Measurements from ENCODE around the gene CIB2.
"Not testable (repeated sequence)": the region's sequence is repeated elsewhere in the genome, so short reads cannot be mapped to it uniquely, and the experiment has no call there.

Gene CIB2

DNA sequence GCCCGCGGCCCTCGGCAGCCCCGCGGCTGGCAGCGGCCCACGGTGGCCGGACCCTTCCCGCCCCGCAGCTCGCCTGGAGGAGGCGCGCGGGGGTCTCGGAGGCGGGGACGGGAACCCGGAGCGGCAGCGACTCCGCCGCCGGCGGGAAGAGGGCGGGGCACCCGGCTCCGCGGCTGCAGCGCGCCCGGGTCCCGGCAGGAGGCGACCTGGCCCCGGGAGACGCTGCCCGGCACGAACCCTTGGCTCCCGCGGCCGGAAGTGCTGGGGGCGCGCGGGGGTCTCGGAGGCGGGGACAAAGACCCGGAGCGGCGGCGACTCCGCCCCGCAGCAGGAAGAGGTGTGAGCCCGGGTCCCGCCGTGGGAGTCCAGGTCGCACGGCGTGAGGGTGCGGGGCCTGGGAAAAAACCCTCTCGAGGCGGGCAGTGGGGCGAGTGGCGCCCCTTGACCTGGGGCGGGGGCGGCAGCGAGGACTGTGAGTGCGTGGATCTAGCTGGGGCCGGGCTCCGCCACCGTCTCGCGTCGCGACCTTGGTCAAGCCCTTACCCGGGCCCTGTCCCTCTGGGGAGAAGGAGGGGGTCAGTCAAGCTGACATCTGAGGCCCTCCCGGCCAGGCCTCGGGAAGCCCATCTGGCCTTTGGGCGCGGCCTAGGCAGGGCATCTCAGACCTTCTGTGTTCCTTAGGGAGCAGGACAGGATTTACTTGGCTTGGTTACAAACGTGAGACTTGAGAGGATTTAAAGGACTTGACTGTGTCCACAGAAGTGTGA, at the start of gene CIB2:
Gene CIB2 (minus strand): TSS at position 151 of the 767 bp plus-strand sequence. CDS start 230 bp downstream, outside the sequence.
- DNase-seq (ENCODE audit: low read depth in 3 of 3) = peak; percentile 58 to 69 (median 68)

DNA sequence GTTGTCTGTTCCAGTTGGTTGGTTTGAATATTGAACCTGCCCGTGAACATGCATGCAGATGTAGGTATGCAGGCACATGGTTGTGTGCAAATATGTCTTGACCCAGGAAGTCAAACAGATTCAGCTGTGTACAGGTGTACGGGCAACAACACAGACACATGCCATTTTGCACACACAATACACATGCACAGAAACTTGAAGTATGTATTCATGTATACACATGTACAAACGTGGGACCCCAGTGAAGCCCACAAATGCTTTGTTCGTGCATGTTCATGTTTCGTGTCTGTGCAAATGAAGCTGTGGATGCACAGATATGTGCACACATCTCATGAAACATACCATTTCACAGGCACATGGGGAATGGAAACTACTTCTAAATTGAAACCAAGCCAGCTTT, 48.7 kb upstream of the CIB2 start:
- no peak for DNase-seq (ENCODE audit: low read depth in 3 of 3)

DNA sequence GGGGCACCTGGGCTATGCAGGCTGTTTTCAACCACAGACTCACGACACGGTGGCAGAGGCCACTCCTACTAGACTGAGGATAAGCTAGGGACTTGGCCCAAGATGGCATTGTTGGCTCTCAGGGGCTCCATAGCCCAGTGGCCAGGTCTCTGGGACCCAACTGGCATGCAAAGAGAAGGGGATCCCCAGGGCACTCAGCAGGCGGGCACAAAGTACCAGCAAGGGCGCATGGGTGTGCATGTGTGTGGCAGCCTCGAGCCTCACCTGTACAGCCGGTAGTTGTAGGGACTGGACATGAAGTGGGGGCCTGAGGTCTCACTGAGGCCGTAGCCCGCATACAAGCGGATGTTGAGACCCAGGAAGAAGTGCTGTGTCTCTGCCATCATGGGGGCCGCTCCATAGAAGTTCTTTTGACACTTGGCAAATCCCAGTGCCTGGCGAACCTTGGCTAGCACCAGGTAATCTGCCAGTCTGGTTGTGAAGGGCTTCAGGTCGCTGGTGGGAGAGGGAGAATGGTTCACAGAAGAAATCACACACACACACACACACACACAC, 48.1 kb upstream of the CIB2 start:
- DNase-seq (ENCODE audit: low read depth in 3 of 3) = no peak

DNA sequence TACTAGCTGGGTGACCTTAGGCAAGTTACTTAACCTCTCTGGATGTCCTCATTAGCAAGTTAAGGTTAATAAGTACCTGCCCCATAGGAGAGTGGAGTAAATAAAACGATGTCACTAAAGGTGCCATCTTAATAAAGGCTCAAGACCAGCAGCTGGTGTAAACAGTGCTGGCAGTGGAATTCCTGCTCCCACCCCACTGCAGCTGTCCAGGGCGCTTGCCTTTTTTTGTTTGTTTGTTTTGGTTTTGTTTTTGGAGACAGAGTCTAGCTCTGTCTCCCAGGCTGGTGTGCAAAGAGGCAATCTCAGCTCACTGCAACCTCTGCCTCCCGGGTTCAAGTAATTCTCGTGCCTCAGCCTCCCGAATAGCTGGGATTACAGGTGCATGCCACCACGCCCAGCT, 46.8 kb upstream of the CIB2 start:
- no peak for DNase-seq (ENCODE audit: low read depth in 3 of 3)

DNA sequence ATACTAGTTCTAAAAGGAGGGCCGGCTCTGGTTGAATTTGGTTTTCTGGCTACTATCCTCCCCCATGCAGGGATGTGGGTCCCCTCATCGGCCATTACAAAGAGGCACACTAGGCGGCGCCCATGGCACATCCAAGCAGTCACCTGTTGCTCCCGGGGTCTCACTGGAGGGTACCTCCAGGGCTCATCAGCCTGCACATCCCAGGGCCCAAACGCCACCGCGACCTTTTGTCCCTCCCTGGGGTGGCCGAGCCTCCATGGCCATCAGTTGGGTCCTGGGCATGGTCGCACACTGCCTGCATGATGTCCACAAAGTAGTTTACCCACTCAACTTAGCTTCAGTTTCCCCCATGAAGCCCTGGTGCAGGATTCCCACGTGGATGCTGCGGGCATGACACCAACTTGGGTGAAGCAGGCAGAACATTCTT, 46.2 kb upstream of the CIB2 start:
- DNase-seq (ENCODE audit: low read depth in 3 of 3) = no peak

DNA sequence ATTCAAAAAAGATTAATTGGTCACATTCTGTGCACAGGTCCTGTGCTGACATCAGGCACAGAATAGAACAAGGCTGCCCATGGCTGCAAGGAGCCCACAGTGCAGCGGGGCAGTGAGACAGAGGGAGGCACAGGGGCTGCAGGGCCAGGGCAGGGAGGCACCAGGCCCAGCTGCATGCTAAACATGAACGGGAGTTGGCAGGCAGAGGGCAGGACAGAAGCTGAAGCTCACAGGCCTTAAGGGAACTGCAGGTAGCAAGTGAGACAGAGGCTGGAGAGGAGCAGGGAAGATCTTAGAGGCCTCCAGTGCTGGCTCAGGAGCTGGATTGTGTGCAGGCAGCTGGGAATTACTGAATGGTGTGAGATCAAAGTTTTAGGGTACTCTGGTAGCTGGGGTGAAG, 44.1 kb upstream of the CIB2 start:
- no peak for DNase-seq (ENCODE audit: low read depth in 3 of 3)

DNA sequence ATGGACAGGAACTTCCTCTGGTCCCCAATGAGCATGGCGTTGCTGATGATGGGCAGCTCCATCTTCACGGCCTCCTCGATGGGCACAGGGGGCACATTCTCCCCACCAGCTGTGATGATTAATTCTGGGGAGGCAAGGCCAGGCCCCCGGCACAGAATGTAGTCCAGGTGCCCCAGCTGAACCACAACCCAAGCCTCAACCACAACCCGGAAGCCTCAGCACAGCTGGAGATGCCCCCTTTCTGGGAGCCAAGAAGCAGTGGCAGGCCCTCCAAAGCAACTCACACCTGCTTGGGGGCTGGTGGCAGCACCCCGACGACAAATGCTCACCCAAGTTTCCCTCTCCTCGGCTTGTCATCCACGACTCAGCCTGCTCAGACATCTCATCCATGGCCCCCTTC, 43.2 kb upstream of the CIB2 start:
- DNase-seq (ENCODE audit: low read depth in 3 of 3) = no peak

DNA sequence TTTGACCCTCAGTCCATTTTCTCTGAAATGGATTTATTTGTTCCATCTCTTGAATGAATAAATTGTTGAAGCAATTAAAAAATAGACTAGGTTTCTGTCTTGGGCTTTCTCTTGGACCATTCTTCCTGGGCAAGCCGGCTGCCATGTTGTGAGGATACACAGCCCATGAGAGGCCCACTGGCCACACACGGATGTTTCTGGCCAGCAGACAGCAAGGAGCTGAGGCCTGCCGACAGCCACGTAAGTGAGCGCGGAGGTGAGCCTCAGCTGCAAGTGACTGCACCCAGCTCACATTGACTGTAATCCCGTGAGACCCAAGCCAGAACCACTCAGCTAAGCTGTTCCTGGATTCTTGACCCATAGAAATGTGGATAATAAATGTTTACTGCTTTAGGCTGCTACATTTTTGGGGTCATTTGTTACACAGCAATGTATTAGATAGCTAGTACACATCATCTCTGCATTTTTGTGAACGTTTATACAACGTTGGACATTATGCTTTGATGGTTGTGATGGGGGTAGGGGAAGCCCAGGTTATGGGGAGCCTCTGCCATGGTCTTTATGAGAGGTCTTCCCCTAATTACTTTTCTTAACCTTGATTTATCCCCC, 40.7 kb upstream of the CIB2 start:
- DNase-seq (ENCODE audit: low read depth in 3 of 3) = no peak

DNA sequence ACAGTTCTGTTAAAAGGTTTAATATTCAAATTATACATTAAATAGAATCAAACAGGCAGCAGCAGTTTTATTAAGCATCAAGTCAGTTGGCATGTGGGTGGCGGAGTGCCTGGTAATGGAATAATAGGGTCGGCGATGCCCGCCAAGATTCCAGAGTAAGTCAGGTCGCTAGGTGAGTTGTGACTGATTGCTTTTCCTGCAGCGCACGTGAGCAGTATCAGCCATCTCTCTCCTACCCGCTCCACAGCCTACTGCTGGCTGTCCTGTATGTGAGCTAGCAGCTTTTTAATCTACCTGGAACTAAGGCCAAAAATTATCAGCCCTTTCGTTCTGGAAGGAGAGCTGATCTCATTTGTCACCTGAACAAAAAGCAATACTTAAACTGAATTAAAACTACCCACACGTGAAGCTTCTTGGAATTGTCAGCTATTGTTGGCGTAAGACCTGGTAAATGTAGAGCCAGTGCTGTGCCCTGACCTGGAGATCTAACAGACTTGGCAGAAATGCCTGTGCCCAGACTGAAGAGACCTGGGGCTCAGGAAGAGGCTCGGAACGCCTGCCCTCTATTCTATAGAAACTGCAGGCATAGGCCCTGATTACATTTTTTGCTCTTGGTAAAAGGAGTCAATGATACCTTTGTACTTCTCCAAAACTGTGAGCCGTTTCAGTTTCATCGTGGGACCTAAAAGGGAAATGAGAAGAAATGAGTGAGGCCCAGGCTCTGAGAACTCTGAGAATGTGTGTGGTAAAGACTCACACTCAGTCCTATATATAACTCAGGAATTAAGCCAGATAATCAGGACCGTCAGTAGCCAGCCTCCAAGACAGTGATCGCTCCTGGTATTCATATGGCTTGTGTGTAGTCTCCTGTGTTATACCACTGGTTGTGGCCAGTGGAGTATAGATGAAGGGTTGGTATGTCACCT, 39.9 kb upstream of the CIB2 start:
- DNase-seq (ENCODE audit: low read depth in 3 of 3) = no peak

DNA sequence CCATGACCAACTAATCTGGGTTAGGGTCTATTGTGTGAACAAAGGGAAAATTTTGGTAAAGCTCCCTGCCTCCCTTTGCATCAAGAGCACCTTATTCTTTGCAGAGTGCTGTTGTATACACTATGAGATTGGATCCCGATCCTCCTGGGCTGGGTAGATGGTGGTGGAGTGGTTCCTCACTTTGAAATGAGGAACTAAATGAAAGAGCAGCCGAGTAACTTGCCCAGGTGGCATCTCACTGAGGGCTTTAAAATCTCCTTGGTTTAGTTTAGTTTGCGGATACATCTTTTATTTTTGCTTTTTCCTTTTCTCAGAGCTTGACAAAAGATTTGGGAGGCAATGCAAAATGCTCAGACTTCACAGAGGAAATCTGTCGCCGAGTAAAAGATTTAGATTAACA, 37.4 kb upstream of the CIB2 start:
- no peak for DNase-seq (ENCODE audit: low read depth in 3 of 3)

DNA sequence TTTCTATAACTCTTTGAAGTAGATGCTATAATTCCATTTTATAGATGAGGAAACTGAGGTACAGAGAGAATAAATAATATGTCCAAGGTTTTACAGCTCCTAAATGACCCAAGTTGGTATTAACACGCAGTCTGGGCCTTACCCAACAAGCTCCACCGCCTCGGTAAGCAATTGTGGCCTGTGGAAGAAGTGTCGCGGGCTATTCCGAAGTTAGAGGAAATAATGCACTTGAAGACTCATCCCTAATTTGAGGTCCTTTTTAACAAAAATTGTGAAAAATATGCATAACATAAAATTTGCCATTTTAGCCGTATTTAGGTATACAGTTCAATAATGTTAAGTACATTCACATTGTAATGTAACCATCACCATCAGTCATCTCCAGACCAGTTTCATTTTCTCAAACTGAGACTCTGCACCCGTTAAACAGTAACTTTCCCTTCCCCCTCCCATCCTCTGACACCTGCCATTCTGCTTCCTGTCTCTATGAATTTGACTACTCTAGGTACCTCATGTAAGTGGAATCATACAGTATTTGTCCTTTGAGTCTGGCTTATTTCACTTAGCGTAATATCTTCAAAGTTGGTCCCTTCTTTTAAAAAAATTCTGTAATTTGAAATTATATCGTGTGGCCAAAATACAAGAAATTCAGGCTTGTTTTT, 36.1 kb upstream of the CIB2 start:
- no peak for DNase-seq (ENCODE audit: low read depth in 3 of 3)

DNA sequence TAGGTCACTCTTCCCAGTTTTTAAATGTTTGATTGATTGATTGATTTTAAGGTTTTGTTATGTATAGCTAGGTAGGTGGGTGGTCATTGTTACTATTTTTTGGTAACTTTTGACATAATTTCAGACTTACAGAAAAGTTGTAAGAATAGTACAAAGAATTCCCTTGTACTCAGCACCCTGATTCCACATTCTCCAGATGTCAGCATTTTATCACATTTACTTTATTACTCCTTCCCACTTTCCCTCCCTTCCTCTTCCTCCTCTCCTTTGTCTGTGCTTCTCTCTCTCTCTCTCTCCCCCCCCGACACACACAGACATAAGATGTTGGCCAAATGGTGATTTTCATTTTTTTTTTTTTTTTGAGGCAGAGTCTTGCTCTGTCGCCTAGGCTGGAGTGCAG, 32.8 kb upstream of the CIB2 start:
- DNase-seq (ENCODE audit: low read depth in 3 of 3) = no peak

DNA sequence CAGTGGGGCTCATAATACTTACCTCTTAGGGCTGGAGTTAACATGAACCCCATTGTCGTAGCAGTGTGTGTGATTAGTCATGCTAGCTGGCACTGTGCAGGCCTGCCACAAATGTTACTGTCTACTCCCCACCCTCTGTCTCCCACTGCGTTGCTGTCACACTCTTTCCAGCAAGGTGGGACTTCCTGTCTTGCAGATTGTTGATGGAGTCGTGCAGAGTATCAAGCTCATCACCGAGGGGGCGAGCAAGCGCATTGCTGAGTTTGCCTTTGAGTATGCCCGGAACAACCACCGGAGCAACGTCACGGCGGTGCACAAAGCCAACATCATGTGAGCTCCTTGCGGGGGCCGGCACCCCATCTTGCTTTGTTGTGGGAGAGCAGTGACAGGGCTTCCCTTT, 30.8 kb upstream of the CIB2 start:
- peak in 1 of 3 experiments; percentile 9 for DNase-seq (ENCODE audit: low read depth in 3 of 3)

DNA sequence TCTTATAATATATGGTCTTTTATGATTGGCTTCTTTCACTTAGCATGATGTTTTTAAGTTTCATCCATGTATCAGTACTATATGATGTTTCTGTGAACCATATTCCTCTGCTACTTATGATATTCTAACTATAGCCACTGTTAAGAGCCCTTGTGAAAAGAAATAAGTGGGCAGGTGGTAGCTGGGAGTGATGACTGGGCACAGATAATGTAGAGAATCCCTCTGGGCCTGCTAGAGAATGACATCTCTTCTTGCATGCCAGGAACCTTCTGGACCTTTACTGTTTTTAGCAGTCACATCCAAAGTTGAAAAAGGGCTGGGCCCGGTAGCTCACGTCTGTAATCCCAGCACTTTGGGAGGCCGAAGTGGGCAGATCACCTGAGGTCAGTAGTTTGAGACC, 28.1 kb upstream of the CIB2 start:
- no peak for DNase-seq (ENCODE audit: low read depth in 3 of 3)

DNA sequence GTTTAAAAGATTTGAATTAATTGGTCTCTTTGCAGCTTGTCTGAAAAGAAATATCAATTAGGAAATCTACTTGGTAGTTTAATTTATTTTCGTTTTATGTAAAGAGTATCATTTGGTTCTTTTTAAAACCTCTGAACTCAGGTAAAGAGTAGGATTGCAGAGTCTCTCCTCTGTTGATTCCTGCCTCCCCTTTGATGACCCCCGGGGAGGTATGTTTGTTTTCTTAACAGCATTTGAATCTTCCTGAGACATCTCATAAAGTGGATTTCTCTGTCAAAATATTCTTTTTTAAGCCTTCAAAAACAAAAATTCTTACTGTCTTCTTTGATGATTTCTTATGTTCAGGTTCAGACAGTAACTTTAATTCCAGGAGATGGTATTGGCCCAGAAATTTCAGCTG, 26.0 kb upstream of the CIB2 start:
- DNase-seq (ENCODE audit: low read depth in 3 of 3) = no peak

DNA sequence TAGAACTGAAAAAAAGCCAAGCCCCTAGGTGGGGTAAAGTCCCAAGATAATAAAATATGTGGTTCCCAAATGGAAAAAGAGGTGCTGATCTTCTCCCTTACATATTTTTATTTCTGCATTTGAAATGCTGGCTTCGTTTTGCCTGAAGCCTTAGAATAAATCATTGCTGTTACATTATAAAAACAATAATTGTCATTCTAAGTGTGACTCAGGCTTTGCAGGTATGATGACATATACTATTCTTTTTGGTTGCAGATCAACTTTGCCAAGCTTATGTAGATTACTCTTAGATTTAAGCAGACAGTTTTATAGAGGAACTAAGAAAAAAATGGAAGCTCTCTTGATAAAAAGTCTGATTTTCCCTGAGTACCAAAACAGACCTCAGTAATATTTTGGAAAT, 25.4 kb upstream of the CIB2 start:
- DNase-seq (ENCODE audit: low read depth in 3 of 3) = no peak

DNA sequence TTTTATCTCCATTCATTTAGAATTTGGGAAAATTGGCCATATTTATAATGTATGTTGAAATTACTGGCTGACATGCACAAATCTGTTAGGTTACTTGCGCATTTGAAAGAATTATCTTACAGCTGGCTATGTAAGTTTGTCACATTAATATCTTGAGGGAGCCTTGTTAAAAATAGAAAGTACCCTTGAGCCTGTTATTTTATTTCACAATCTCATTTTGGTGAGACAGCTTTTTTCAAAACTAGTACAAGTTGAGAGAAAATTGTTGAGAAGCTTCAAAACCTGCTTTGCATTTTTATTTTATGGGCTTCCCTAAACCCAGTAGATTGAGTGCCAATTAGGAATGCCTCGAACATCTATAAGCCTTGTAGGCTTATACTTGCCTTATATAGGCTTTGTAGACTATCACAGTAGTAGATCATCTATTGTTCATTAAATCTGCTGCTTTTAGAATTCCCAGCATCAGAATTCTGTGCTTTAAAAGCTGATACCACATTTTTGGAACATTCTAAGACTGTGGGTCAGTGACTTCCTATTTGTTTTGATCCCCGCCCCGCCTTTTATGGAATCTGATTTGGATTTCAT, 24.2 kb upstream of the CIB2 start:
- no peak for DNase-seq (ENCODE audit: low read depth in 3 of 3)

DNA sequence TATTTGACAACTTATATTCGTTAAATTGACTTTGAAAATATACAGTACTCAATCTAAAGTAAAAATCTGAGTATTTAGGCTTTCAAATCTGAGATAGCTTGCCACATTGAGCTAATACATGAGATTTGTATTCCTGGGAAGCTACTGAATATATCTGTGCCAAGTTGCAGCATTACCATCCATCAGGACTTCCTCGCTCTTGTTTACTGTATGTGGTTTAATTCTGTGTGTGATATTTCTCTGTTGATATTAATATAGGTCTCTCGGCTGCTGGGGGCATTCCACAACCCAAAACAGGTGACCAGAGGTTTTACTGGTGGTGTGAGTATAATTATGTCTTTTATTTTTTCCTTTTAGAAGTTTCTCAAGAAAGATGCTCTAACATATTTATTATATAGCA, 23.7 kb upstream of the CIB2 start:
- no peak for DNase-seq (ENCODE audit: low read depth in 3 of 3)

DNA sequence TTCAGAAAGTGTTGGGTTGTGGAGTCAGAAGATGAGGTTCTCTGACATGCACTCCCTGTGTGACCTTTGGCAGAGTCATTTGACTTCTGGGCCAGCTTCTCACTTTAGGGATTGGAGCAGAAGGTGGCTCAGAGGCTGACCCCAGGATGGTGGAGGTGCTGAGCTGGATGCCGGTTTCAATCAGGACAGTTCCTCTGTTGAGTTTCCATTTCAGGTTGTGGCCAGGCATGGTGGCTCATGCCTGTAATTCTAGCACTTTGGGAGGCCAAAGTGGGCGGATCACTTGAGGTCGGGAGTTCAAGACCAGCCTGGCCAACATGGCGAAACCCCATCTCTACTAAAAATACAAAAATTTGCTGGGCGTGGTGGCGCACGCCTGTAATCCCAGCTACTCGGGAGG, 19.8 kb upstream of the CIB2 start:
- DNase-seq (ENCODE audit: low read depth in 3 of 3) = not testable (repeated sequence)

DNA sequence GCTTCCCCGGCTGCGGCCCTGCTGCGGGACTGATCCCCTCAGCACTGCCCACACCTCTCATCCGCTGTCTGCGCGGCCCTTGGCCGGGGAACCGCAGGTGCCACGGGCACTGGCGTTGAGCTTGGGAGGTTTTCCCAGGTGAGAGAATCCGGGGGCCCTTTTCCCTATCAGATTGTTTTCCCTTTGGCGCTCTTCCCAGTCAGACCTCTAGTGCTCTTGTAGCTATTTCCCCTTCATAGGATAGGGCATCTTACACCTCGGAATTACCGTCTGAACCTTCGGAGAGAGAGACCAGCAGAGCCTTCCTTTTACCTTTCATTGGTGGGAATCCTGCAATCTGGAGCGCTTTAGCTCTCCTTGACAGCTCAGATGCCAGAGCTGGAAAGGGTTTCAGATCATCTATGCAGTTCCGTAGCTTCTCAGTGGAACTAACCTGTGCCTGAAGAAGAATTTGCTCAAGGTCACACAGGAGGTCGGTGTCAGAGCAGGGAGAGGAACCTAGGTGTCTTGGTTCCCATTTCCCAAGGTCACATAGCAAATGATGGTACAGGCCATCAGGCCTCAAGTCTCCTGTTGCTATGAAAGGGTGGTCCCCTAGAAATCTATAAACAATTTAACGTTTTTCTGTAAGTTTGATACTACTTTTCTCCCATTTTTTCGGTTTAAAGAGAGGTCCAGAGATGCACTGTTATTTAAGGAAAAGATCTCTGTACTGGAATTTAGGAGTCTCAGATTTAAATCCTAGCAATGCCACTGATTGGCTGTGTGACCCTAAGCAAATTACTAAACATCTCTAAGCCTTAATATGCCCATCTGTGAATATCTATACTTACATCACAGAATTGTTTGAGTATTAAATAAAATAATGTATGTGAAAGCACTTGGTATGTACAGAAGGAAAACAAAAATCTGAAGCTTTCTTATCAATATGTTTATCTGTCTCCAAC, 18.8 kb upstream of the CIB2 start:
- DNase-seq (ENCODE audit: low read depth in 3 of 3) = no peak

Data from stimulated activated CD4-positive, alpha-beta T cell treated with anti-CD3 and anti-CD28 coated beads, TNF-alpha, amount 100 ng/mL, for 4 hours (primary cell).